Transverse colon (tissue), 4 donors: ENCODE results near the gene FAM83E. TPM values are rescaled to one million over a fixed set of nuclear protein-coding genes. Genes with fewer than 3 reads are reported as not detected.
"Not testable (repeated sequence)": the region's sequence is repeated elsewhere in the genome, so short reads cannot be mapped to it uniquely, and the experiment has no call there.

Source experiments
- DNase-seq: peaks from one replicate; pipeline ENCODE4 v3.0.0-alpha.2; 2019
- H3K27ac ChIP-seq, 4 donors: fragments of 200-600 bp; sonication (generic); 2 replicates each; pipeline ENCODE4 v1.5.1; 2016 to 2018; ENCODE audit warnings: inconsistent platforms in 4 of 4
- H3K27me3 ChIP-seq: fragments of 200-600 bp; sonication (generic); 2 replicates; pipeline ENCODE4 v1.5.1; 2017; ENCODE audit warnings: inconsistent platforms
- H3K36me3 ChIP-seq, 4 donors: fragments of 200-600 bp; sonication (generic); 2 replicates each; pipeline ENCODE4 v1.5.1; 2017 to 2019; ENCODE audit warnings: inconsistent platforms in 4 of 4
- H3K4me1 ChIP-seq, 4 donors: fragments of 200-600 bp; sonication (generic); 2 replicates each; pipeline ENCODE4 v1.5.1; 2017 to 2020; ENCODE audit warnings: inconsistent platforms in 4 of 4
- H3K4me3 ChIP-seq, 4 donors: fragments of 200-600 bp; sonication (generic); 1 replicate in 1 of 4; 2 replicates in 3 of 4; pipeline versions ENCODE4 v1.5.1 to v1.6.1; 2017 to 2019; ENCODE audit warnings: inconsistent platforms in 4 of 4
- H3K9me3 ChIP-seq, 2 donors: fragments of 200-600 bp; sonication (generic); 2 replicates each; pipeline ENCODE4 v1.5.1; 2017 to 2019; ENCODE audit warnings: inconsistent platforms in 2 of 2
- CTCF ChIP-seq, 5 experiments: fragments of 200-600 bp in 3 of 5; fragments of 450-650 bp in 2 of 5; sonication (generic) in 3 of 5; IDR thresholded peaks; 1 replicate in 2 of 5; 2 replicates in 3 of 5; pipeline ENCODE4 v1.5.1; 2016 to 2017; ENCODE audit warnings: antibody characterized with exemption in 5 of 5, inconsistent platforms in 3 of 5, mild to moderate bottlenecking in 2 of 5, moderate library complexity in 1 of 5
- EP300 ChIP-seq: sonication (generic); formaldehyde crosslinking; IDR thresholded peaks from one replicate; pipeline ENCODE4 v1.6.1; 2017; ENCODE audit warnings: antibody characterized with exemption, low read depth
- POLR2A ChIP-seq: fragments of 450-650 bp; IDR thresholded peaks from one replicate; pipeline ENCODE4 v1.6.1; 2016; ENCODE audit warnings: antibody characterized with exemption, mild to moderate bottlenecking, moderate library complexity
- POLR2AphosphoS5 ChIP-seq, 3 donors: sonication (generic); formaldehyde crosslinking; IDR thresholded peaks; one replicate each; pipeline ENCODE4 v1.6.1; 2016; ENCODE audit warnings: antibody characterized with exemption in 3 of 3
- WGBS, 2 donors: methylation state at CpG; one replicate each; pipeline ENCODE4 v1.1.5; 2018; ENCODE audit warnings: low coverage in 1 of 2; 5-methylcytosine and 5-hydroxymethylcytosine counted together
- in situ Hi-C, 4 donors: fragments of 200-750 bp; cut with MboI; loops; one replicate each; pipeline versions ENCODE4 v1.15.0 to v1.15.1; 2017; ENCODE audit warnings: low sequenced_read_pairs in 3 of 4, low pct_ligation_motif_present in 1 of 4, low pct_unique_long_range_greater_than_20kb in 1 of 4
- intact Hi-C: fragments of 100-400 bp; cut with DNase I; formaldehyde crosslinking; loops from one replicate; pipeline ENCODE4 v1.15.1; 2023; ENCODE audit warnings: low total_unique reads
- total RNA-seq, 4 donors: library from RNA; depleted of rRNA; stranded (reverse); fragments of >200 nt; gene quantifications; one replicate each; pipeline ENCODE4 v1.1.0, GENCODE V29; 2016

Gene FAM83E
- total RNA-seq, 4 donors from 2014 or later: 97.0 to 746 (median 203) TPM

- Histone ChIP-seq H3K4me3 (peak overlapping the region; percentile 5 to 85 (median 40)), H3K27me3 (no peaks in the 10 kb centered on the region), H3K27ac (peak overlapping the region; percentile 94 to 98 (median 97)), H3K4me1 (peaks cover 41 to 77% (median 62%) of the 10 kb centered on the region in 4 donors), H3K36me3 (no peaks in the 10 kb centered on the region), H3K9me3 (no peaks in the 10 kb centered on the region)
- DNase-seq: peak; percentile 98
- in situ Hi-C loops (no loop called here), intact Hi-C loops (no loop called here)
- TF ChIP-seq POLR2AphosphoS5 (IDR thresholded peaks at IDR 0.05): peak; percentile 86 to 87 (median 87)
- TF ChIP-seq POLR2A: peak; percentile 72
- no peak for TF ChIP-seq CTCF (IDR thresholded peaks at IDR 0.05)
- TF ChIP-seq EP300: peak; percentile 32
- 0 to 1% methylated on average over 2 to 33 of the region's 37 CpGs for WGBS, 2 donors
Observed at GRCh38 chr19:48634424-48635262, 19.8 kb upstream of the FAM83E start.

DNA sequence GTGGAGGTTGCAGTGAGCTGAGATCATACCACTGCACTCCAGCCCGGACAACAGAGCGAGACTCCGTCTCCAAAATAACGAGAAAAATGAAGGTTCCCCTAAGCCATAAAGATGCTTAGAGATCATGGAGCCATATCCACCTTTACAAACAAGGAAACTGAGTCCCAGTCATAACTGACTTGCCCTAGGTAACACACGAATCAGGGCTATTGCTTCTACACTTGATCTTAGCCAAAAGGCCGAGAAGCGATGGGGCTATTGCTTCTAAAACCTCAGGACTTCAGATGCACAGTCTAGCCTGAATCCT, 19.1 kb upstream of the FAM83E start:
- 39% methylated on average over 7 of the region's 7 CpGs; no CpG with 5 or more reads in 1 of the 2 donors for WGBS, 2 donors
- Histone ChIP-seq H3K36me3 (no peaks in the 10 kb centered on the region), H3K27me3 (no peaks in the 10 kb centered on the region), H3K4me3 (peak overlapping the region in 3 of 4 donors; percentile 7 to 39 (median 9)), H3K4me1 (peaks cover 42 to 81% (median 63%) of the 10 kb centered on the region in 4 donors), H3K9me3 (no peaks in the 10 kb centered on the region), H3K27ac (peak overlapping the region; percentile 94 to 98 (median 97))
- DNase-seq: no peak
- in situ Hi-C loops: no loop called here
- intact Hi-C loops: no loop called here
- TF ChIP-seq POLR2A (no peak), POLR2AphosphoS5 (IDR thresholded peaks at IDR 0.05) (no peak), CTCF (IDR thresholded peaks at IDR 0.05) (no peak), EP300 (no peak)

DNA sequence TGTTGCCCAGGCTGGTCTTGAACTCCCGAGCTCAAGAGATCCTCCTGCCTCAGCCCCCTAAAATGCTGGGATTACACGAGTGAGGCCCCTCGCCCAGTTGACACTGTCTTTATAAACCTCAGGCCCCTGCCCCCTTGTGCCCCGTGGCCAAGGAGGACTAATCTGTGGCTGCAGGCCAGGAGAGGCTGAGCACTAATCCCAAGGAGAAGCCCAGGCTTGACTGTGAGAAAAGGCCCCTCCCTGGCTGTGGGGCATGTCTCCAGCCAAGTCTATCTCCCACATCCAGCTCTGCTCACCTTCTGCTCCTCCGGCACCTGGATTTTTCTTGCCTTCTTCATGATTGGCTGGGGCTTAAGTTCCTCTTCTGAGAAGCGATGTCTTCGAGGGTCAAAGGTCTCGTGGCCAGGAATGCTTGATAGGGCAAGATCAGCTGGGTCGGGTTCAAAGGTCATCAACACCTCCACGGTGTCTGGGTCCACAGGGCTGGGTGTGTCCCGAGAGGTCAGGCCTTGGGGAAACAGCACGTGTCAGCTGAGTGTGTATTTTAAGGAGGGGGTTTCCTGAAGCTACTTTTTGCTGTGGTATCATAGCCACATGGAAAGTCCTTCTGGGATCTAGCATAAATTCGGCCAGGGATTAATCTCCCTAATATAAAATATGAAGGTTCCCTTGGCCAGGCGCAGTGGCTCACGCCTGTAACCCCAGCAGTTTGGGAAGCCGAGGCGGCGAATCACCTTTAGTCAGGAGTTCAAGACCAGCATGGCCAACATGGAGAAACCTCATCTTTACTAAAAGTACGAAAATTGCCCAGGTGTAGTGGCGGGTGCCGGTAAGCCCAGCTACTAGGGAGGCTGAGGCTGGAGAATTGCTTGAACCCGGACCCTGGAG, 18.5 kb upstream of the FAM83E start:
- Histone ChIP-seq H3K4me3 (peak overlapping the region in 1 of 4 donors; percentile 39), H3K36me3 (no peaks in the 10 kb centered on the region), H3K27ac (peak overlapping the region; percentile 94 to 98 (median 97)), H3K27me3 (no peaks in the 10 kb centered on the region), H3K9me3 (no peaks in the 10 kb centered on the region), H3K4me1 (peaks cover 37 to 76% (median 58%) of the 10 kb centered on the region in 4 donors)
- WGBS, 2 donors: 63% methylated on average over 22 of the region's 22 CpGs; no CpG with 5 or more reads in 1 of the 2 donors
- TF ChIP-seq EP300 (no peak), CTCF (IDR thresholded peaks at IDR 0.05) (no peak), POLR2AphosphoS5 (IDR thresholded peaks at IDR 0.05) (no peak), POLR2A (no peak)
- intact Hi-C loops: no loop called here
- DNase-seq: peak; percentile 70
- in situ Hi-C loops: no loop called here

GRCh38 chr19:48632692-48633147, 17.8 kb upstream of the FAM83E start:
- H3K4me1 ChIP-seq: peaks cover 37 to 75% (median 63%) of the 10 kb centered on the region in 4 donors

DNA sequence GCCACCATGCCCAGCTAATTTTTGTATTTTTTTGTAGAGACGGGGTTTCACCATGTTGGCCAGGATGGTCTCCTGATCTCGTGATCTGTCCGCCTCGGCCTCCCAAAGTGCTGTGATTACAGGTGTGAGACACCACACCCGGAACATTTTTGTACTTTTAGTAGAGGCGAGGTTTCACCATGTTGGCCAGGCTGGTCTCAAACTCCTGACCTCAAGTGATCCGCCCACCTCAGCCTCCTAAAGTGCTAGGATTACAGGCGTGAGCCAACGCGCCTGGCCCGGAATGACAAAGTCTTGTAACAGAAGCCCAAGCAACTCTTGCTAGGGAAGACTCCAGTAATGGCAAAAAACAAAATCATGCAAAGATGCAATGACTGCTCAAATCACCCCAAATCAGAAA, 17.4 kb upstream of the FAM83E start:
- H3K4me3 ChIP-seq, intact Hi-C loops, H3K9me3 ChIP-seq, DNase-seq, H3K36me3 ChIP-seq, H3K27me3 ChIP-seq, in situ Hi-C loops: not testable (repeated sequence)
- Histone ChIP-seq H3K4me1 (peaks cover 41 to 79% (median 67%) of the 10 kb centered on the region in 4 donors), H3K27ac (peak overlapping the region in 3 of 4 donors; percentile 97 to 98 (median 97))
- 83 to 91% methylated on average over 3 to 11 of the region's 11 CpGs for WGBS, 2 donors

More at GRCh38 chr19:48632692-48633147, 17.8 kb upstream of the FAM83E start:
- intact Hi-C loops (no loop called here), in situ Hi-C loops (no loop called here)
- peak overlapping the region; percentile 94 to 98 (median 97) for H3K27ac ChIP-seq
- no peaks in the 10 kb centered on the region for H3K36me3 ChIP-seq
- H3K9me3 ChIP-seq: no peaks in the 10 kb centered on the region
- DNase-seq: no peak
- no peak for TF ChIP-seq EP300
- TF ChIP-seq POLR2A: no peak
- TF ChIP-seq POLR2AphosphoS5 (IDR thresholded peaks at IDR 0.05): no peak
- TF ChIP-seq CTCF (IDR thresholded peaks at IDR 0.05): no peak
- no peaks in the 10 kb centered on the region for H3K27me3 ChIP-seq
- H3K4me3 ChIP-seq: no peak overlapping the region
